Stimulated activated naive CD8-positive, alpha-beta T cell treated with anti-CD3 and anti-CD28 coated beads, Interleukin-15, Interleukin-2, amounts not matched to agents 100 U/mL and 50 U/mL, for 24 hours (primary cell): ENCODE data around the gene PRKCH.
"Not testable (repeated sequence)": the region's sequence is repeated elsewhere in the genome, so short reads cannot be mapped to it uniquely, and the experiment has no call there.

ENCODE experiments used
- ATAC-seq: fragments of 150-1000 bp; cut with Tn5 transposase; one replicate; pipeline ENCODE4 v1.10.0; 2021
- DNase-seq: peaks from one replicate; pipeline ENCODE4 v3.0.0; 2021

PRKCH gene

DNA sequence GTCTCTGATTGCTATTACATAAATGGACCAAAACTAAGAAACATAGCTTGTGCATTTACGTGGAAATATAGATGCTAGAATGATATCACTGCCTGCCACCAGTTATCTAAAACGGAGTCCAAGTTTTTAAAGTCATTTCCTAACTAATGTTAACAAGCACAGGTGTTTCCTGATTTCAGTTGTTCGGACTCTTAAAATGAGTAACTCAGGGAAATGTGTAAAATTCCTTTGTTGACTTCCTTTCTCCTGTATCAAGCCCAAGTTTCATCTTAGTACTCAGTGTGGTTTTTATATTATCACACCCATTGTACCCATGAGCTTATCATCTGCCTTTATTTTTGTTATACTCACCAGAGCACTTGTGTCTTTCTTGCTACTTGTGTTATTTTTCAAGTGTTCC, 13.2 kb upstream of the PRKCH start:
- ATAC-seq (no peak), DNase-seq (no peak)

DNA sequence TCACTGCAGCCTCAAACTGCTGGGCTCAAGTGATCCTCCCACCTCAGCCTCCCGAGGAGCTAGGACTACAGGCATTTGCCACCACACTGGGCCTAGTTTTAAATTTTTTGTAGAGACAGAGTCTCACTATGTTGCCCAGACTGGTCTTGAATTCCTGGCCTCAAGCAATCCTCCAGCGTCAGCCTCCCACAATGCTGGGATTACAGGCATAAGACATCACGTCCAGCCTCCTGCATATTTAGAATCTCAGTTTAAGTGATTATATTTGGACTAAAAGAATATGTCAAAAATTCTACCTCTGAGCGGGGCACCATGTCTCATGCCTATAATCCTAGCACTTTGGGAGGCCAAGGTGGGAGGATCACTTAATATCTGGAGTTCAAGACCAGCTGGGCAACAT, 12.7 kb upstream of the PRKCH start:
- ATAC-seq, DNase-seq: not testable (repeated sequence)

DNA sequence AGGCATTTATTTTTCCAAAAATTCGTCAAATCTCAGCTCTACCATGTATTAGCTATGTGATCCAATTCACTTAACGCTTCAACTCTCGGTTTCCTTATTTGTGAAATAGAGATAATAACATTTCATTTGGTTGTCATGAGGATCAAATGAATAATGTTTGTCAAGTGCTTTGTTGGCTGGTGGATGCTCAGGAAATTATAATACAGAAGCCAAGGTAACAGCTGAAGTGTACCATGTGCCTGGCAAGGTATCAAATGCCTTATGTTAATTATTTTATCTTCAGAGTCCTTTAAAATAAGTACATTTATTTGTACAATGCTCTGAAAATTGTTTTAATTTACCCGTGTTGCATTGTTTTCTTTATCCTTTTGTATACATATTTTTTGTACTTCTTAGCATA, 6.1 kb upstream of the PRKCH start:
- DNase-seq (no peak), ATAC-seq (no peak)

DNA sequence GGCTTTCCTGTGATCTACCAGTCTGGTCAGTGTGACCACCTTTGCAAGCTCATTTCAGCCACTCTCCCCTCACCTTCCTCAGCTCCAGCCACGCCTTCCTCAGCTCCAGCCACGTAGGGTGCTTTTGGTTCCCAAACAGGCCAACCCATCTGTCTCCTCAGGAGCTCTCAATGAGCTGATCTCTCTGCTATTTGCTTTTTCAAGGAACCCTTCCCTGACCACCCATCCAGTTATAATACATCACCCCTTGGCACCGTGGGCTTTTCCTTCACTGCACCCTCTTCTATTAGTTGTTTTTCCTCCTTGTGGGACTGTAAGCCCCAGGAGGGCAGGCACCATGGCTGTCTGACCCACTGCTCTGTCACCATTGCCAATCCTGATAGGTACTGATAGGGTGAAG, 2.3 kb upstream of the PRKCH start:
- no peak for ATAC-seq
- no peak for DNase-seq

DNA sequence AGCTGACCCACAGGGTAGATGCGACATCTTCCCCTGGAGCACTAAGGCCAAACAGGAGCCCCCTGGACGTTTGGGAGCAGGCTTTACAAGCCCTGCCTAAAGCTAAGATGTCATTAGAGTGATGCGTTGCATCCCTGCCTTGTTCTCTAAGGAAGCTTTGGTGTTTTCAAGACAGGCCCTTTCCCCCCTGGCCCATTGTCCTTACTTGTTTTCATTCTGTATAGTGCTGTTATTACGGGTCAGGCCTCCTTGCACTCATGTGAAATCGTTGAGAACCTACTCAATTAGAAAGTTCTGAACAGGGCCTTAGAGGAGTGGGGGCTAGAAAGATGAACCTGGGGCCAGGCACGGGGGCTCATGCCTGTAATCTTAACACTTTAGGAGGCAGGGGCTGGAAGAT, 1.7 kb upstream of the PRKCH start:
- ATAC-seq, result no peak
- no peak for DNase-seq

DNA sequence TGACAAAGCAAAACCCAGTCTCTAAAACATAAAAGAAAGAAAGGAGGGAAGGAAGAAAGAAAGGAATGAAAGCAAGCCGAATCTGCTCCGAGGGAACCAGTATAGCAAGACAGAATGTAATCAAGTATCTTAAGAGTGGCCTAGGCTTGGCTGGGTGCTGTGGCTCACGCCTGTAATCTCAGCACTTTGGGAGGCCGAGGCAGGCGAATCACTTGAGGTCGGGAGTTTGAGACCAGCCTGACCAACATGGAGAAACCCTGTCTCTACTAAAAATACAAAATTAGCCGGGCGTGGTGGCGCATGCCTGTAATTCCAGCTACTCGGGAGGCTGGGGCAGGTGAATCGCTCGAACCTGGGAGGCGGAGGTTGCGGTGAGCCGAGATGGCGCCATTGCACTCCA, 1.2 kb upstream of the PRKCH start:
- DNase-seq, ATAC-seq: not testable (repeated sequence)

DNA sequence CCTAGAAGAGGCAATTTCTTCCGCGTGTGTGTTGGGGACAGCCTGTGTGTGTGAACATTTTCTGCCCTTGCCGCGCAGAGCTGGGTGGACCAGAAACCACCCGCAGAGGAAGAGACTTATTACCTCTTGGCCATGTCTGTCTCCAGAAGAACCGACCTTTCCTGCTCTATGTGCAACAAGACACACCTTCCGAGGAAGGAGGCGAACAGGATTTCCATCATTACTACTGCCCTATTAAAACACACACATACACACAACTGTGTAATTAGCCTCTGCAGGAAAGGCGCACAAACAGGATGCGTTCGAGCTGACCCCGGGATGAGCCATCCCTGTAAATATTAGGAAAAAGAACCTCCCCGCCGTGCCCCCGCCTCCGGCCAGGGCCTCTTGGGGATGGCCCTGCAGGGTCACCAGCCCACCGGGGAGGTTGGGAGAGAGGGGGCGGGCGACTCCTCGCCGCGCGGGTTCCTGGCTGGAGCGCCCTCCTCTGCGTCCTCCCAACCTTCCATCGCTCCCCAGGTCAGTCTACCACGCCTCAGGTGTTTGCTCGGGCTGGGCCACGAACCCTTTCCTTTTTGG, 484 bp upstream of the PRKCH start:
- ATAC-seq (no peak), DNase-seq (no peak)

DNA sequence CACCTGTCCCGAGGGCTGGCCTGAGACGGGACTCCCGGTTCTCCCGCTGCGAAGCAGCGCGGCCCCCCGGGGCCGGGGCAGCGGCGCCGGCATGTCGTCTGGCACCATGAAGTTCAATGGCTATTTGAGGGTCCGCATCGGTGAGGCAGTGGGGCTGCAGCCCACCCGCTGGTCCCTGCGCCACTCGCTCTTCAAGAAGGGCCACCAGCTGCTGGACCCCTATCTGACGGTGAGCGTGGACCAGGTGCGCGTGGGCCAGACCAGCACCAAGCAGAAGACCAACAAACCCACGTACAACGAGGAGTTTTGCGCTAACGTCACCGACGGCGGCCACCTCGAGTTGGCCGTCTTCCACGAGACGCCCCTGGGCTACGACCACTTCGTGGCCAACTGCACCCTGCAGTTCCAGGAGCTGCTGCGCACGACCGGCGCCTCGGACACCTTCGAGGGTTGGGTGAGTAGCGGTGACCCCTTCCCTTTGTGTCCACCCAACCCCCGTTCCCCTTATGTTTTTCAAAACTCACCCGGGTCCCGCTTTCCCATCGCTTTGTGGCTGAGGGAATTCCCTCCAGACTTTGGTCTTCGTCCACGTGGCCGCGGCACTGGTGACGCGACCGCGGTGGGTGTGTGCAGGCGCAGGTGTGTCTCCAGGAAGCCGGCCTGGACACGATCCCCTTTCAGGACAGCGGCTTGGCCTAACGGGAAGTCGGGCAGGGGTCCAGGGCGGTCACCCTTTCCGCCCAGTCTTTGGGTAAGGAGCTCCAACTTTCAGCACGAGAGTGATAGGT, 826 bp downstream of the PRKCH start:
- DNase-seq (peak; percentile 55), ATAC-seq (no peak)

DNA sequence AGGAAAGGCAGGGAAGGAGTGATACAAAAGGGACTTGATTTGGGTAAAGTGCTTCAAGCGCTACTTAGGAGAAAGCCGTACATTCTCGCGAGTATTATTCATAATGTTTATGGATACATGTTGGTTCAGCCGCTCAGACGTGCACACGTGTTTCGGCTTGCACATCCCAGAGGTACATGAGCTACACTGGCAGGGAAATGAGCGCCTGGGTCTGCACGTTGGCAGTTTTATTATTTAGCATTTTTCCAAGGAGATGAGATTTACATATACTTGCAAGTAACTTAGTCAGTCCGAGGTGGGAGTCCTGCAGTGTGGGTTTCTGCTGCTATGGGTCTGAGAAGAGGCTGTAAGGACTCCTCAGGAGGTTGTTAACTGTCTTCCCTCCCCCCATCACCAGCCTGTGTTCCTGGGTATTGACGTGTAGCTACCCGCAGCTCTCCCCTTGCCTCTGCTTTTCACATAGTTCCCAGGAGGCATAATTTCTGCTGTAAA, 1.5 kb downstream of the PRKCH start:
- ATAC-seq, result peak; percentile 48
- DNase-seq, result peak; percentile 56

DNA sequence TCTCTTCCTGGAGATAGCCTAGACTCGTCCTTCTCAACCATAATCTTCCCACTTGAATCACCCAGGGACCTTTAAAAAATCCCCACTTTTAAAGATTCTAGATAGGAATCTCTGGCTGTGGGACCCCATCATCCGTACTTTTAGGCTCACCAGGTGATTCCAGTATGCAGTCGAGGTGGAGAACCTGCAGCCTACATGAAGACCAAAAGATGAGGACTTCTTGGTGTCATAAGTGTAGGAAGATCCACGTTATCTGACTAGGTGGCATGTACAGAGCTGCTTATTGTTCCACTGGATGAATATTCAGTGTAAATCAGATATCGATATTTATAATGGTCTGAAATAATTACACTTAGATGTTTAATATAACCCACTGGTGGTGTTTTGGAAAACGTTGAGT, 2.6 kb downstream of the PRKCH start:
- DNase-seq (no peak), ATAC-seq (no peak)

DNA sequence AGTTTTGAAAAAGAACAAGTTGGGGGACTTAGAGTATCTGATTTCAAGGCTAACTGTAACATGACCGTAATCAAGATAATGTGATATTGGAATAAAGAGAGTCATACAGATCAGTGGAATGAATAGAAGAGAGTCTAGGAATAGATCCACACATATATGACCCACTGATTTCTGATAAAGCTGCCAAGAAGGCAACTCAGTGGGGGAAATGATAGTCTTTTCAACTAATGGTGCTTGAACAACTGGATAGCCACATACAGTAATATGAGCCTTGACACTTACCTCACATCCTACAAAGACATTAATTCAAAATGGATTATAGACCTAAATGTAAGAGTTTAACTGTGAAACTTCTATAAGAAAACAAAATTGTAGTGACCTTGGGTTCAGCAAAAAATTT, 3.8 kb downstream of the PRKCH start:
- no peak for DNase-seq
- no peak for ATAC-seq

DNA sequence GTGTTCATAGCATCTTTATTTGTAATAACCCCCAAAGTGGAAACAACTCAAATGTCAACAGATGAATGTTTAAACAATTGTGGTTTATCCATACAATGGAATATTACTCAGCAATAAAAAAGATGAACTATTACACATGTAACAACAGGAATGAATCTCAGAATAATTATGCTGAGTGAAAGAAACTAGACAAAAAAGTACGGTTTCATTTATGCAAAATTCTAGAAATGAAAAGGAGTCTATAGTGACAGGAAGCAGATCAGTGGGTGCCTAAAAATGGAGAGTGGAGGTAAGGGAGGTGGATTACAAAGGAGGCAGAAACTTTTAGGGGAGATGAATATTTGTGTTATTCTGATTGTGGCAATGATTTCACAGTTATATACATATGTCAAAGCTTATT, 4.8 kb downstream of the PRKCH start:
- ATAC-seq (no peak), DNase-seq (no peak)

DNA sequence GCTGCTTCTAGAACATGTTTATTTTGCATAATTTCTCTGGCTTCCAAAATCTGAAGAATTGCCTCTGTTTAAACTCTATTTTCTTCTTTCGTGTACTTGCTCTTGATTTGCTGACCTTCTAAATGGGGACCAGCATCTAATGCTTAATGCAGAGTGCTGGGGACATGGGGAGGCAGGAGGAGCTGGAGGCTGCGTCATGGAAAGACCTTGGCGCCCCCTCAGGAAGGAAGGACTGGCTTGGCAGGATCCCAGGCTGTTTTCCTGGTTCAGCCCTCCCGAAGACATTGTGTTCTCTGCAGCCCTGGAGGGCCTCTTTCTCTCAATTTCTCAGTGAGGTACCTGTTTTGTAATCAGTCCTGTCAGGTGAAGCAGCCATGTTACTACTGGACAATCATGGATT, 5.5 kb downstream of the PRKCH start:
- ATAC-seq (no peak), DNase-seq (no peak)

DNA sequence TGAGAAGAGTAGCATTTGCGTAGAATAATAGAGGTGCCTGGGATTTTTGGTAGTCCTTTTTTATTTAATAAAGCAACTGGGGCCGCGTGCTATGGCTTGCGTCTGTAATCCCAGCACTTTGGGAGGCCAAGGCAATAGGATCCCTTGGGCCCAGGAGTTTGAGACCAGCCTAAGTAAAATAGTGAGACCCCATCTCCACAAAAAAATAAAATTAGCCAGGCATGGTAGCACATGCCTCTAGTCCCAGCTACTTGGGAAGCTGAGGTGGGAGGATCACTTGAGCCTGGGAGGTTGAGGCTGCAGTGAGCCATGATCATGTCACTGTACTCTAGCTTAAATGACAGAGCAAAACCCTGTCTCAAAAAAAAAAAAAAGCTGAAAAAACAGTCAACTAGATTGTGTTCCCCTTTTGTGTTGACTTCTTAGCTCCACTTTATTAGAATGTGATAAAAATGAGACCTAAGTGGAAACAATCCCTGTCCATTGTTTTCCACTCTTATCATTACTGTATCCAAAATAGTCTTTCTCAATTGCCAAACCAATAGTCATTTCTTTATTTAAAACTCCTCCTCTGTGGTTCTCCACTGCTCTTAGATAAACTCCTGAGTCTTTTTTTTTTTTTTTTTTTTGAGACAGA, 7.4 kb downstream of the PRKCH start:
- ATAC-seq (no peak), DNase-seq (no peak)

DNA sequence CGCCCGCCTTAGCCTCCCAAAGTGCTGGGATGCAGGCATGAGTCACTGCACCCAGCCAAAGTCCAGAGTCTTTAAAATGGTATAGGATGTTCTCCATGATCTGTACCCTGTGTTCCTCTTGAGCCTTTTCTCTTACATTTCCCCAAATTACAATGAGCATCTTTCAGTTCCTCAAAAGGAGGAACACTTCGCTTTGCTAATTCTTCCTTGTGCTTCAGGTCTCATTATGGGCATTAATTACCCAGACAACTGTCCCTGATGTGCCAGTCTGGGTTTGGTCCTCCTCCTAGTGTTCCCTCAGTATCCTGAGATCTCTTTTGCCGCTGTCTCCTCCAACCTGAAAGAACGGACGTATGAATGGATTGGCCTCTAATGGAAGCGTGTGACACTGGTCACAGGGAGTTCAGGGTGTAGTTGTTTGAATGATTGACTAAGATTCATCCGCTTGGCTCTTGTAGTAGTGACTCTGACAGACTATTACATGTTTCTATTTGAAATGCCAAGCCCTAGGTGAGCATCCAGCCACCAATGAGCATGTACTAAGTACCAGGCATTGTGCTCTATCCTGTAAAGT, 8.2 kb downstream of the PRKCH start:
- ATAC-seq (no peak), DNase-seq (no peak)

DNA sequence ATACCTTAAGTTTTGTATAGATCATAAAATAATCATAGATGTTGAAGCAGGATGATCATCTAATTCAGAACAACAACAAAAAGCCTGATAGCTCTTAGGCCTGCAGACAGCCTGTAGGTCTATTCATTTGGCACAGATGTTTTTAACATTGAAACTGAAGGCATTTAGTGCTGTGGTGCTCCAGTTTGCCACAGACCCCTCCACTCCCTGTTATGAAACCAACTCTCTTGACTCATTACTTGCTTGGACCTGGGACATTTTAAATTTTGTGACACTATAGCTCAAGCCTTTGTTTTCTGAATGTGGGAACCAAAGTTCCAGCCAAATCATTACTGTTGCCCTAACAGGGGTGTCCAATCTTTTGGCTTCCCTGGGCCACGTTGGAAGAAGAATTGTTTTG, 9.1 kb downstream of the PRKCH start:
- no peak for DNase-seq

DNA sequence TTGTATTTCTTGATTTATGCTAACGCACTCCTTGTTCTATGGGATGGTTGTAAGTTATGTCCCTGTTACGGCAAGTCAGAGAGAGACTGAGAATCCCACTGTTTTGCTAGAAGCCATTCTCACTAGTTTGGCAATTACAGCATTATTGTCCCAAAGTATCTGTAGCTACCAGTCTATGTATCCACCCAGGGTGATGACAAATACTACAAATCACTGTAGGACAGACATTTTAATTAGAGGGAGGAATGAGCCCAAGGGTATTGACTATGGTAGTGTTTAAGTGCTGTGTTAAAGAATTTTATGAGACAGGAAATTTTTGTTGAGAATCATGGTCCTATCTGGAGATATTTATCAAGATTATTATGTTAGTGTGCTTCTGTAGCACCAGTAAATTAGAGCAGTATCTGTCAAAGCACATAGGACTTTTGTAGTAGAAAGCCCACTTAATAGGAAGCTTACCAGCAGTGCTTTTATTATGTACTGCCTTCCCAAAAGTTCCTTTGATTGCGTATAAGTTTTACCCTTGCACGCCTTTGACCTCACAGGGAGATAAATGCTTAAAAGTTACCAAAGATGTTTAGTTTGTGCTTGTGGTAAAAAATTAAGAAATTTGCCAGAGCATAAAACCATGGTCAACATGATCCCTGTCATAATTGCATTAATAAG, 10.7 kb downstream of the PRKCH start:
- ATAC-seq (no peak), DNase-seq (no peak)

More for the DNA sequence above, 9.1 kb downstream of the PRKCH start:
- ATAC-seq, result peak; percentile 53

DNA sequence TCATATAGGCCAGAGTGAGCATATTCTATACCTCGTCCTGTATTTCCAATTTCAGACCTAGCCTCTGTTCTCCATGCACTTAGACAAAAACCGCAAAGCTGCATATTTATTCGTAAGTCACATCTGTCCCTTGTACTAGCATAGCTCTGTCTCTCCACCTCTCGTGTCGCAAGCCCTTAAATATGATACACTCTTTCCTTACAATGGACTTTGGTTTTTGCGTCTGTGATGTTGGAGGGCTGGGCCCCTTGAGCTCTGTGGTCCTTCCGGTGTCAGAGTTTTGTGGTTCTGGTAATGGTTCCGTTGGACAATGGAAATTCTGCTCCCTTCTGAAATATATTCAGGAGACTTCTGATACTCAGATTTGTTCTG, 11.3 kb downstream of the PRKCH start:
- DNase-seq (no peak), ATAC-seq (peak; percentile 44)

DNA sequence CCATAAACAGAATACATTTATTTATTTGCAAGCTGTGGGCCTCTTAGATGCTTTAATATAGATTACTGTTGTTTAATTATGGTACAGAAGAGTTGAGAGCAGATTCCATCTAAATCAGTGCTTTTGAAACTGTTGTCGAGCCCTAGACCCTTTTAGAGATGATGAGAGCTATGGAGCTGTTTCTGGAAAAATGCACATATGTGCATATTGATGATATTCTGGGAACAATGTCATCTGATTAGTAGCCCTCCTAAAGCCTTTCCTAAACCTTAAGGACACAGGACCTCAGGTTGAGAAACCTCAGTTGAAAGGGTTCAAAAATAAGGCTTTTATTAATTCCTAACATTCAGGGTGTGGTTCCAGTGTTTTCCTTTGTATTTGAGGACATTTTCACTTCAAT, 11.7 kb downstream of the PRKCH start:
- ATAC-seq (no peak), DNase-seq (no peak)

DNA sequence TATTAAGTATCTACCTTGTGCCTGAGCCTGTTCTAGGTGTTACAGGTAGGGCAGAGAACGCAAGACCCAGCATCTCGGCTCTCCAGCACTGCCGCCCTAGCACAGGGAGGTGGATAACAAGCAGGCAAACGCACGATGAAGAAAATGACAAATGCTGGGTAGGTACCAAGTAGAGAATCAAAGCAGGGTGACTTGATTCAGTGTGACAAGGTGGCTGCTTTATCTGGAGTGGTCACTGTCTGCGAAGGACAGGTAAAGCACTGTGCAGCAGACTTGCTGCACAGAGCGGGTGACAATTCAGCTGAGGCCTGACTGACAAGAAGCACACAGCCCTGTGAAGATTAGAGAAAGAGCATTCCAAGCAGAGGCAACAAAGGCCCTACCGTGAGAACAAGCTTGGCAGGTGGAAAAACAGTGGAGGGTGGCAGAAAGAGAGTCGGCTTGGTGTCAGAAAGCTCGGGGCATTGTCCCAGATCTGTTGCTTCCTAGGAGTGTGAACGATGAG, 12.9 kb downstream of the PRKCH start:
- ATAC-seq, result peak; percentile 35

DNA sequence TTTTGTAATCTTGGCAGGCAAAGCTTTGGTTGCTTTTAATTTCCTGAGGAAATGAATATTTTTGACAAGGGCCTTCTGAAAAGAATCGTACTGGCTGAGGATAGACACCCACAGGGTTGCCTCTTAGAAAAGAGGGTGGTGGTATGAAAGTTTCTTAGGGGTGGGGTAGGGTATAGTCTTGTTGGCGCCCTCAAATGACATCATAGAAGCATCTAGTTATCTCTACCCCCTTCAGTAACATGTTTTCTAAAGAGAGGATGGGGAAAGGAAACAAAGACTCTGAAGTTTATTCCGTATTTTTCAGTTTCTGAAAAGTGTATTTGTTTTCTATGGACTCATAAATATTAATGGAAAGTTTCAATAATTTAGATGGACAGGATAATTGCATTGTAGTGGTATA, 13.7 kb downstream of the PRKCH start:
- no peak for DNase-seq
- ATAC-seq, result no peak

More for the DNA sequence above, 12.9 kb downstream of the PRKCH start:
- DNase-seq, result no peak

DNA sequence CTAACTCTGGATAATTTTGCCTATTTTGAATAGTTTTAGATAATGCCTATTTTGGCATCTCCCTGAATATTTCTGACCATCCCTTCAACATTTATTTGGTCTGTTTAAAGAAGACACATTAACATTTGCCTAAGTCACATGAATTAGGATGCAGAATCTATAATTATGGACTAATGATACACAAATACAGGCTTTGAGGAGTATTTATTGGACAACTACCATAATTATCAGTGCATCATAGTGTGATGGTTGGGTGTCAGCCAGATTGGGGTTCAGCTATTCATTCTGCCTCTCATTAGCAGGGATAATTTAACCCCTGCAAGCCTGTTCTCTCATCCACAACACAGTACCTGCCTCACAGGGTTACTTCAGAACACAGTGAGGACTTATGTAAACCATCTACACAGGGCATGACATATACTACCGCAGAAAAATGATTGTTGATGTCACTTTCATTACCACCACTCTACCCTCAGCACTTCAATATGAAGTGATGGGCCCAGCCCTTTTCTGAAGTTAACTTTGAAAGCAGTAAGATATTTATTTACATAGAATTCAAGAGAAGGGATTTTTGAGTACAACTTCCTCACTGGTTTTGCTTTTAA, 14.4 kb downstream of the PRKCH start:
- DNase-seq, result no peak

More for the DNA sequence above, 14.4 kb downstream of the PRKCH start:
- ATAC-seq, result peak; percentile 75
